ENCODE measurements around the gene SERPINB10. TPM values are rescaled to one million over a fixed set of nuclear protein-coding genes. Genes with fewer than 3 reads are reported as not detected.
"Not testable (repeated sequence)": the region's sequence is repeated elsewhere in the genome, so short reads cannot be mapped to it uniquely, and the experiment has no call there.

SERPINB10 gene
- total RNA-seq, 2 donors from 2014 or later: not detected

- DNase-seq (no peak), ATAC-seq (no peak)
- Mint-ChIP-seq H3K36me3 (ENCODE audit: low read depth) (no peaks in the 10 kb centered on the region), H3K27ac (no peak overlapping the region), H3K4me1 (peaks cover 6% of the 10 kb centered on the region), H3K4me3 (no peak overlapping the region), H3K27me3 (peaks cover 14% of the 10 kb centered on the region)
- no peaks in the 10 kb centered on the region for H3K9me3 ChIP-seq (ENCODE audit: control insufficient read depth, low read length, poor library complexity, severe bottlenecking)
Observed at GRCh38 chr18:63936932-63937393, 29.2 kb downstream of the SERPINB10 start.

GRCh38 chr18:63940008-63940407 lies 32.2 kb downstream of the SERPINB10 start:
- no peak overlapping the region for H3K27ac Mint-ChIP-seq

GRCh38 chr18:63940543-63941050 lies 32.8 kb downstream of the SERPINB10 start:
- H3K9me3 ChIP-seq (ENCODE audit: control insufficient read depth, low read length, poor library complexity, severe bottlenecking); DNase-seq; H3K27ac Mint-ChIP-seq; H3K4me3 Mint-ChIP-seq; H3K36me3 Mint-ChIP-seq (ENCODE audit: low read depth); ATAC-seq; H3K4me1 Mint-ChIP-seq: not testable (repeated sequence)
- peaks cover 26% of the 10 kb centered on the region for H3K27me3 Mint-ChIP-seq

More at GRCh38 chr18:63940008-63940407, 32.2 kb downstream of the SERPINB10 start:
- peaks cover 6% of the 10 kb centered on the region for H3K4me1 Mint-ChIP-seq
- H3K36me3 Mint-ChIP-seq (ENCODE audit: low read depth): peaks cover 6% of the 10 kb centered on the region
- H3K4me3 Mint-ChIP-seq: no peak overlapping the region
- no peaks in the 10 kb centered on the region for H3K9me3 ChIP-seq (ENCODE audit: control insufficient read depth, low read length, poor library complexity, severe bottlenecking)
- ATAC-seq (no peak), DNase-seq (no peak)
- peaks cover 30% of the 10 kb centered on the region for H3K27me3 Mint-ChIP-seq

GRCh38 chr18:63947051-63947790 lies 39.5 kb downstream of the SERPINB10 start:
- no peak for ATAC-seq
- peaks cover 6% of the 10 kb centered on the region for H3K36me3 Mint-ChIP-seq (ENCODE audit: low read depth)
- no peak overlapping the region for H3K4me3 Mint-ChIP-seq
- H3K9me3 ChIP-seq (ENCODE audit: control insufficient read depth, low read length, poor library complexity, severe bottlenecking): no peaks in the 10 kb centered on the region
- DNase-seq: no peak
- peaks cover 19% of the 10 kb centered on the region for H3K4me1 Mint-ChIP-seq
- H3K27me3 Mint-ChIP-seq: peaks cover 30% of the 10 kb centered on the region
- H3K27ac Mint-ChIP-seq: no peak overlapping the region

- Mint-ChIP-seq H3K4me1 (peaks cover 19% of the 10 kb centered on the region), H3K4me3 (peak within 1 kb of the TSS; percentile 72), H3K27me3 (peaks cover 11% of the 10 kb centered on the region), H3K36me3 (ENCODE audit: low read depth) (peaks cover under 1% of the 10 kb centered on the region), H3K27ac (peak within 1 kb of the TSS; percentile 37)
- ATAC-seq (peak; percentile 98), DNase-seq (peak; percentile 30 to 60 (median 58))
- H3K9me3 ChIP-seq (ENCODE audit: control insufficient read depth, low read length, poor library complexity, severe bottlenecking): no peaks in the 10 kb centered on the region
Observed at GRCh38 chr18:63949068-63949737, 41.4 kb downstream of the SERPINB10 start, which contains the start of gene HMSD. HMSD (plus strand) TSS chr18:63949301; CDS start chr18:63953456, 4,155 bp downstream.

- Mint-ChIP-seq H3K27me3 (peaks cover 16% of the 10 kb centered on the region), H3K36me3 (ENCODE audit: low read depth) (peaks cover 2% of the 10 kb centered on the region), H3K4me1 (peaks cover 19% of the 10 kb centered on the region), H3K4me3 (no peak overlapping the region), H3K27ac (no peak overlapping the region)
- no peak for ATAC-seq
- no peaks in the 10 kb centered on the region for H3K9me3 ChIP-seq (ENCODE audit: control insufficient read depth, low read length, poor library complexity, severe bottlenecking)
- no peak for DNase-seq
Observed at GRCh38 chr18:63951302-63951705, 43.5 kb downstream of the SERPINB10 start.

GRCh38 chr18:63953811-63954210 lies 46.1 kb downstream of the SERPINB10 start:
- H3K4me1 Mint-ChIP-seq: peaks cover 11% of the 10 kb centered on the region
- H3K9me3 ChIP-seq (ENCODE audit: control insufficient read depth, low read length, poor library complexity, severe bottlenecking): no peaks in the 10 kb centered on the region
- peaks cover 26% of the 10 kb centered on the region for H3K27me3 Mint-ChIP-seq
- peaks cover 2% of the 10 kb centered on the region for H3K36me3 Mint-ChIP-seq (ENCODE audit: low read depth)
- no peak for ATAC-seq
- no peak overlapping the region for H3K4me3 Mint-ChIP-seq
- no peak for DNase-seq
- H3K27ac Mint-ChIP-seq: no peak overlapping the region

GRCh38 chr18:63956755-63957154 lies 49.0 kb downstream of the SERPINB10 start:
- Mint-ChIP-seq H3K27me3 (peaks cover 30% of the 10 kb centered on the region), H3K36me3 (ENCODE audit: low read depth) (peaks cover 5% of the 10 kb centered on the region)

GRCh38 chr18:63960891-63961290 lies 53.1 kb downstream of the SERPINB10 start:
- no peaks in the 10 kb centered on the region for H3K9me3 ChIP-seq (ENCODE audit: control insufficient read depth, low read length, poor library complexity, severe bottlenecking)
- ATAC-seq (no peak), DNase-seq (no peak)
- no peak overlapping the region for H3K4me3 Mint-ChIP-seq
- H3K4me1 Mint-ChIP-seq: no peaks in the 10 kb centered on the region
- peaks cover 36% of the 10 kb centered on the region for H3K27me3 Mint-ChIP-seq
- peaks cover 4% of the 10 kb centered on the region for H3K36me3 Mint-ChIP-seq (ENCODE audit: low read depth)
- no peak overlapping the region for H3K27ac Mint-ChIP-seq

More at GRCh38 chr18:63956755-63957154, 49.0 kb downstream of the SERPINB10 start:
- Mint-ChIP-seq H3K27ac (no peak overlapping the region), H3K4me1 (no peaks in the 10 kb centered on the region), H3K4me3 (no peak overlapping the region)
- ATAC-seq (no peak), DNase-seq (no peak)
- no peaks in the 10 kb centered on the region for H3K9me3 ChIP-seq (ENCODE audit: control insufficient read depth, low read length, poor library complexity, severe bottlenecking)

- H3K9me3 ChIP-seq (ENCODE audit: control insufficient read depth, low read length, poor library complexity, severe bottlenecking): no peaks in the 10 kb centered on the region
- Mint-ChIP-seq H3K4me1 (peaks cover under 1% of the 10 kb centered on the region), H3K4me3 (no peak overlapping the region), H3K27ac (peak overlapping the region; percentile 9), H3K36me3 (ENCODE audit: low read depth) (peaks cover 4% of the 10 kb centered on the region), H3K27me3 (peaks cover 36% of the 10 kb centered on the region)
- no peak for DNase-seq
- no peak for ATAC-seq
Observed at GRCh38 chr18:63961435-63961980, 53.8 kb downstream of the SERPINB10 start.

GRCh38 chr18:63962137-63962536 lies 54.4 kb downstream of the SERPINB10 start:
- peak overlapping the region; percentile 9 for H3K27ac Mint-ChIP-seq
- H3K4me1 Mint-ChIP-seq: peaks cover 3% of the 10 kb centered on the region
- ATAC-seq: no peak
- no peaks in the 10 kb centered on the region for H3K9me3 ChIP-seq (ENCODE audit: control insufficient read depth, low read length, poor library complexity, severe bottlenecking)
- H3K4me3 Mint-ChIP-seq: no peak overlapping the region
- peaks cover 36% of the 10 kb centered on the region for H3K27me3 Mint-ChIP-seq
- H3K36me3 Mint-ChIP-seq (ENCODE audit: low read depth): peaks cover 4% of the 10 kb centered on the region
- no peak for DNase-seq

GRCh38 chr18:63963615-63964256 lies 56.0 kb downstream of the SERPINB10 start:
- Mint-ChIP-seq H3K4me3 (no peak overlapping the region), H3K27ac (no peak overlapping the region), H3K36me3 (ENCODE audit: low read depth) (peaks cover 4% of the 10 kb centered on the region), H3K27me3 (peaks cover 37% of the 10 kb centered on the region), H3K4me1 (peaks cover 3% of the 10 kb centered on the region)
- peak in 2 of 3 donors; percentile 16 to 24 for DNase-seq
- no peaks in the 10 kb centered on the region for H3K9me3 ChIP-seq (ENCODE audit: control insufficient read depth, low read length, poor library complexity, severe bottlenecking)
- ATAC-seq: peak; percentile 73

- H3K27ac Mint-ChIP-seq: no peak overlapping the region
- no peaks in the 10 kb centered on the region for H3K9me3 ChIP-seq (ENCODE audit: control insufficient read depth, low read length, poor library complexity, severe bottlenecking)
- ATAC-seq (no peak), DNase-seq (no peak)
- H3K4me1 Mint-ChIP-seq: peaks cover 14% of the 10 kb centered on the region
- H3K4me3 Mint-ChIP-seq: no peak overlapping the region
- H3K27me3 Mint-ChIP-seq: peaks cover 48% of the 10 kb centered on the region
- H3K36me3 Mint-ChIP-seq (ENCODE audit: low read depth): peaks cover 8% of the 10 kb centered on the region
Observed at GRCh38 chr18:63964908-63965307, 57.1 kb downstream of the SERPINB10 start.
